Endothelial cell of umbilical vein (primary cell): ENCODE measurements around the gene CHGA. TPM values are rescaled to one million over a fixed set of nuclear protein-coding genes. Genes with fewer than 3 reads are reported as not detected.

Source experiments
- BruUV-seq: library from RNA; stranded (reverse); fragments of 400-500 nt; replicated peaks from 2 replicates; lab custom pipeline; 2021; lab: Mats Ljungman, UMichigan
- CTCF ChIA-PET: fragments of 300-600, 350-600 bp; sonication (Branson Sonifier 250); formaldehyde crosslinking; loops from one replicate; lab custom pipeline; 2021; ENCODE audit warnings: antibody characterized with exemption, inconsistent platforms; lab: Charles Lee
- POLR2A ChIA-PET: fragments of 300-600, 350-600 bp; sonication (Branson Sonifier 250); formaldehyde crosslinking; loops from one replicate; lab custom pipeline; 2021; ENCODE audit warnings: antibody characterized with exemption, inconsistent platforms; lab: Charles Lee
- DNase-seq: peaks from one replicate; pipeline ENCODE4 v3.0.0-alpha.2; 2011; ENCODE audit warnings: low read depth, low spot score
- FAIRE-seq: peaks from 2 replicates; lab custom pipeline; 2011; peaks lifted over from hg19 to GRCh38; lab: Jason Lieb, UNC
- H2AFZ ChIP-seq: 2 replicates; pipeline ENCODE4 v1.6.0; 2012; ENCODE audit warnings: low read depth, low read length, control low read depth, inconsistent platforms
- H3K27ac ChIP-seq: 2 replicates; pipeline ENCODE4 v1.5.1; 2011; ENCODE audit warnings: low read depth, mild to moderate bottlenecking, control low read depth, low read length, moderate library complexity; ENCODE audit not compliant: insufficient read depth
- H3K27me3 ChIP-seq, 2 experiments: 2 replicates each; pipeline versions ENCODE4 v1.6.0 to v1.6.1; 2011; ENCODE audit warnings: low read length in 2 of 2, mixed read lengths in 1 of 2; ENCODE audit not compliant: control insufficient read depth in 2 of 2, insufficient read depth in 2 of 2
- H3K36me3 ChIP-seq, 2 experiments: 2 replicates in 1 of 2; 3 replicates in 1 of 2; pipeline ENCODE4 v1.5.1; 2011; ENCODE audit warnings: low read length in 2 of 2, mild to moderate bottlenecking in 1 of 2, moderate library complexity in 1 of 2; ENCODE audit not compliant: control insufficient read depth in 2 of 2, insufficient read depth in 2 of 2; ENCODE audit errors: extremely low read depth in 1 of 2
- H3K4me1 ChIP-seq: 3 replicates; pipeline ENCODE4 v1.5.1; 2011; ENCODE audit warnings: mild to moderate bottlenecking, low read length; ENCODE audit not compliant: control insufficient read depth, insufficient read depth; ENCODE audit errors: extremely low read depth
- H3K4me2 ChIP-seq: 2 replicates; pipeline ENCODE4 v1.6.1; 2011; ENCODE audit warnings: low read length, control low read depth, mixed read lengths; ENCODE audit not compliant: insufficient read depth
- H3K4me3 ChIP-seq, 3 experiments: fragments of 200-600 bp in 1 of 3; sonication (generic), shearing (Covaris generic) in 1 of 3; replicated peaks in 1 of 3; 2 replicates each; pipeline ENCODE4 v1.5.1; 2011 to 2016; ENCODE audit warnings: control low read depth in 3 of 3, low read length in 3 of 3, mild to moderate bottlenecking in 2 of 3, inconsistent platforms in 1 of 3, low read depth in 1 of 3, moderate library complexity in 1 of 3; ENCODE audit not compliant: insufficient read depth in 1 of 3
- H3K79me2 ChIP-seq: 2 replicates; pipeline ENCODE4 v1.6.0; 2012; ENCODE audit warnings: low read length, inconsistent platforms; ENCODE audit not compliant: control insufficient read depth, insufficient read depth
- H3K9ac ChIP-seq: replicated peaks from 2 replicates; pipeline ENCODE3; 2011; ENCODE audit warnings: low read length, control low read depth; ENCODE audit not compliant: insufficient read depth; ENCODE audit errors: extremely low read depth
- H3K9me1 ChIP-seq: replicated peaks from 3 replicates; pipeline ENCODE4 v1.6.0; 2011; ENCODE audit warnings: mild to moderate bottlenecking, low read length; ENCODE audit not compliant: control insufficient read depth, insufficient read depth; ENCODE audit errors: extremely low read depth
- H3K9me3 ChIP-seq: replicated peaks from 2 replicates; pipeline ENCODE4 v1.5.1; 2012; ENCODE audit warnings: low read length, inconsistent platforms; ENCODE audit not compliant: control insufficient read depth, insufficient read depth
- H4K20me1 ChIP-seq: replicated peaks from 2 replicates; pipeline ENCODE3; 2011; ENCODE audit warnings: mild to moderate bottlenecking, low read length; ENCODE audit not compliant: control insufficient read depth, insufficient read depth; ENCODE audit errors: extremely low read depth
- CTCF ChIP-seq, 2 donors: IDR thresholded peaks; 1 replicate in 1 of 2; 2 replicates in 1 of 2; pipeline ENCODE4 v1.5.1; 2011; ENCODE audit warnings: low read length in 2 of 2, mild to moderate bottlenecking in 2 of 2, moderate library complexity in 2 of 2, control low read depth in 1 of 2, inconsistent platforms in 1 of 2, low read depth in 1 of 2; ENCODE audit not compliant: insufficient read depth in 1 of 2; ENCODE audit errors: extremely low read depth in 1 of 2
- EZH2 ChIP-seq: IDR thresholded peaks from 2 replicates; pipeline ENCODE4 v1.6.1; 2012; ENCODE audit warnings: borderline replicate concordance, low read depth, mild to moderate bottlenecking, moderate library complexity, low read length, inconsistent platforms; ENCODE audit not compliant: severe bottlenecking
- FOS ChIP-seq: IDR thresholded peaks from 2 replicates; pipeline ENCODE4 v1.6.1; 2011; ENCODE audit warnings: mild to moderate bottlenecking, low read length, moderate library complexity, borderline replicate concordance; ENCODE audit not compliant: insufficient read depth
- JUN ChIP-seq: IDR thresholded peaks from 2 replicates; pipeline ENCODE4 v1.6.1; 2011; ENCODE audit warnings: borderline replicate concordance, low read depth; ENCODE audit not compliant: insufficient read length, insufficient read depth
- MAX ChIP-seq: IDR thresholded peaks from 2 replicates; pipeline ENCODE4 v1.6.1; 2011; ENCODE audit not compliant: insufficient read depth, insufficient read length
- POLR2A ChIP-seq: IDR thresholded peaks from 2 replicates; pipeline ENCODE4 v1.6.1; 2012; ENCODE audit warnings: low read depth, mild to moderate bottlenecking, control low read depth, low read length
- dilution Hi-C: fragments of 300-500 bp; cut with MboI; formaldehyde crosslinking; loops from one replicate; pipeline ENCODE4 v1.15.0; 2019; ENCODE audit warnings: low sequenced_read_pairs; ENCODE audit not compliant: extremely low pct_ligation_motif_present
- intact Hi-C: fragments of 100-400 bp; cut with micrococcal nuclease; formaldehyde crosslinking; loops from one replicate; pipeline ENCODE4 v1.10.0; 2022
- polyA plus RNA-seq, 4 experiments: library from polyadenylated mRNA; depleted of rRNA in 3 of 4; stranded (reverse) in 3 of 4; unstranded in 1 of 4; fragments of >200 nt; gene quantifications; 2 replicates each; pipeline versions ENCODE4 v1.2.1 to v1.2.3, GENCODE V29; 2011 to 2012; ENCODE audit warnings: missing spikeins in 1 of 4
- total RNA-seq: library from RNA; stranded (reverse); gene quantifications from 2 replicates; pipeline ENCODE4 v1.2.3, GENCODE V29; 2021

Gene CHGA
- total and polyA plus RNA-seq, 2 donors (not counting 3 experiments of a cell fraction or from before 2014, with no cell fraction given), result not detected

GRCh38 chr14:92880851-92881250, 42.1 kb upstream of the CHGA start:
- no peak overlapping the region for H3K27ac ChIP-seq
- H3K27me3 ChIP-seq, result peaks cover 0 to 6% of the 10 kb centered on the region in 2 experiments
- POLR2A ChIA-PET, result no interaction called here
- no peak overlapping the region for H3K4me3 ChIP-seq
- no peaks in the 10 kb centered on the region for H3K4me1 ChIP-seq
- H3K9me1 ChIP-seq, result no peaks in the 10 kb centered on the region
- no TSS peak for BruUV-seq
- H3K79me2 ChIP-seq, result no peaks in the 10 kb centered on the region
- FAIRE-seq (no peak), DNase-seq (peak; percentile 20)
- H3K9me3 ChIP-seq, result no peaks in the 10 kb centered on the region
- no peak overlapping the region for H2AFZ ChIP-seq
- H3K9ac ChIP-seq, result no peak overlapping the region
- H3K36me3 ChIP-seq, result no peaks in the 10 kb centered on the region
- TF ChIP-seq CTCF (IDR thresholded peaks at IDR 0.05; ENCODE audit: extremely low read depth in 1 of 2, insufficient read depth in 1 of 2, low read depth in 1 of 2, low read length in 2 of 2) (peak in 1 of 2 donors; percentile 10), POLR2A (no peak)
- dilution Hi-C loops, result no loop called here
- intact Hi-C loops, result loop anchor here (2.0 kb wide), 1 partner anchor 258 kb away; no protein-coding TSS in a partner anchor
- H3K4me2 ChIP-seq, result no peak overlapping the region
- CTCF ChIA-PET, result interaction anchor here (0.9 to 1.8 kb wide), 5 partner anchors 41 to 251 kb away, joined by 4 to 11 read pairs (median 6); no protein-coding TSS in a partner anchor
- no peaks in the 10 kb centered on the region for H4K20me1 ChIP-seq

- dilution Hi-C loops (no loop called here), intact Hi-C loops (no loop called here)
- FAIRE-seq, result no peak
- H3K4me3 ChIP-seq, result no peak overlapping the region
- BruUV-seq, result no TSS peak
- H3K4me2 ChIP-seq, result no peak overlapping the region
- no peak overlapping the region for H2AFZ ChIP-seq
- no peaks in the 10 kb centered on the region for H4K20me1 ChIP-seq
- H3K9me1 ChIP-seq, result no peaks in the 10 kb centered on the region
- ChIA-PET POLR2A (no interaction called here), CTCF (interaction anchor here (0.6 kb wide), 1 partner anchor 886 kb away, joined by 4 read pairs; no protein-coding TSS in a partner anchor)
- H3K27me3 ChIP-seq, result peaks cover 0 to 4% of the 10 kb centered on the region in 2 experiments
- no peaks in the 10 kb centered on the region for H3K9me3 ChIP-seq
- no peaks in the 10 kb centered on the region for H3K79me2 ChIP-seq
- H3K4me1 ChIP-seq, result no peaks in the 10 kb centered on the region
- DNase-seq, result no peak
- H3K36me3 ChIP-seq, result no peaks in the 10 kb centered on the region
- no peak overlapping the region for H3K27ac ChIP-seq
- no peak for TF ChIP-seq JUN
- TF ChIP-seq FOS, result no peak
- no peak for TF ChIP-seq POLR2A
- TF ChIP-seq MAX, result no peak
- no peak for TF ChIP-seq EZH2
- H3K9ac ChIP-seq, result no peak overlapping the region
These were observed 39.9 kb upstream of the CHGA start for GRCh38 chr14:92883066-92883465.
